K562 (cell line): ENCODE data around the gene ABR. TPM values are rescaled to one million over a fixed set of nuclear protein-coding genes. Genes with fewer than 3 reads are reported as not detected.

Experiments
- ATAC-seq: fragments of 200-7000 bp; cut with Tn5 transposase; 3 replicates; pipeline ENCODE4 v1.9.1; 2020; ENCODE audit warnings: moderate library complexity
- BruUV-seq: library from RNA; stranded (reverse); fragments of 400-500 nt; replicated peaks from 2 replicates; lab custom pipeline; 2021; lab: Mats Ljungman, UMichigan
- CTCF ChIA-PET: fragments of 300-600 bp; formaldehyde crosslinking; extraction: SDS; loops from one replicate; lab custom pipeline; 2021; ENCODE audit warnings: low intra/inter-chr PET ratio; lab: Yijun Ruan, JAX
- POLR2A ChIA-PET: fragments of 300-600, 350-650 bp; sonication (Branson Sonifier 250); formaldehyde crosslinking; extraction: SDS; loops from one replicate; lab custom pipeline; 2021; ENCODE audit warnings: antibody characterized with exemption, inconsistent platforms; lab: Yijun Ruan, JAX
- DNase-seq, 4 experiments: peaks; one replicate each; pipeline versions ENCODE4 v3.0.0 to v3.0.0-alpha.2; 2011 to 2018; ENCODE audit warnings: low spot score in 3 of 4, mixed read lengths in 3 of 4; ENCODE audit errors: extremely low read depth in 1 of 4
- FAIRE-seq: peaks from 2 replicates; lab custom pipeline; 2011; peaks lifted over from hg19 to GRCh38; lab: Jason Lieb, UNC
- H2AFZ ChIP-seq: 2 replicates; pipeline ENCODE4 v1.6.0; 2011; ENCODE audit warnings: low read depth, low read length, control low read depth, inconsistent platforms
- H3K27ac ChIP-seq: fragments of 200-600 bp; 3 replicates; pipeline ENCODE4 v1.8.0; 2011; ENCODE audit warnings: low read depth, mild to moderate bottlenecking, control low read depth, inconsistent platforms, low read length, moderate library complexity, mixed read lengths; ENCODE audit errors: extremely low read depth
- H3K27me3 ChIP-seq, 2 experiments: fragments of 300-600 bp in 1 of 2; 2 replicates in 1 of 2; 3 replicates in 1 of 2; pipeline versions ENCODE4 v1.6.0 to v1.8.0; 2011; ENCODE audit warnings: inconsistent platforms in 2 of 2, low read length in 2 of 2, mild to moderate bottlenecking in 1 of 2, mixed read lengths in 1 of 2, moderate library complexity in 1 of 2; ENCODE audit not compliant: control insufficient read depth in 2 of 2, insufficient read depth in 2 of 2
- H3K36me3 ChIP-seq: fragments of 300-600 bp; 3 replicates; pipeline ENCODE4 v1.8.0; 2011; ENCODE audit warnings: mild to moderate bottlenecking, low read length, inconsistent platforms; ENCODE audit not compliant: control insufficient read depth, insufficient read depth
- H3K4me1 ChIP-seq, 2 experiments: fragments of 200-600 bp in 1 of 2; replicated peaks in 1 of 2; 2 replicates in 1 of 2; 3 replicates in 1 of 2; pipeline versions ENCODE4 v1.5.1 to v1.8.0; 2011; ENCODE audit warnings: inconsistent platforms in 2 of 2, low read length in 2 of 2, mild to moderate bottlenecking in 1 of 2, mixed read lengths in 1 of 2, moderate library complexity in 1 of 2; ENCODE audit not compliant: control insufficient read depth in 2 of 2, insufficient read depth in 2 of 2
- H3K4me2 ChIP-seq: 2 replicates; pipeline ENCODE4 v1.6.1; 2011; ENCODE audit warnings: low read length, control low read depth, inconsistent platforms, mixed read lengths; ENCODE audit not compliant: insufficient read depth
- H3K4me3 ChIP-seq: fragments of 200-600 bp; sonication (generic), shearing (Covaris generic); 2 replicates; pipeline ENCODE4 v1.5.1; 2016; ENCODE audit warnings: control low read depth, inconsistent platforms
- H3K79me2 ChIP-seq: fragments of 200-600 bp; 3 replicates; pipeline ENCODE4 v1.8.0; 2011; ENCODE audit warnings: low read length, inconsistent platforms; ENCODE audit not compliant: control insufficient read depth, insufficient read depth
- H3K9ac ChIP-seq, 2 experiments: 2 replicates each; pipeline versions ENCODE4 v1.6.0 to v1.6.1; 2011; ENCODE audit warnings: low read depth in 2 of 2, low read length in 2 of 2, control low read depth in 1 of 2, inconsistent platforms in 1 of 2, mild to moderate bottlenecking in 1 of 2, mixed read lengths in 1 of 2; ENCODE audit not compliant: insufficient read depth in 1 of 2
- H3K9me1 ChIP-seq: one replicate; pipeline ENCODE4 v1.6.0; 2011; ENCODE audit warnings: inconsistent platforms, mild to moderate bottlenecking, low read length, moderate library complexity; ENCODE audit not compliant: control insufficient read depth, insufficient read depth
- H3K9me3 ChIP-seq: replicated peaks from 2 replicates; pipeline ENCODE4 v1.5.1; 2011; ENCODE audit warnings: low read depth, low read length, inconsistent platforms; ENCODE audit not compliant: control insufficient read depth, insufficient read depth
- H4K20me1 ChIP-seq: replicated peaks from 2 replicates; pipeline ENCODE4 v1.6.1; 2011; ENCODE audit warnings: low read length, inconsistent platforms, mixed read lengths; ENCODE audit not compliant: control insufficient read depth, insufficient read depth
- ARID4B ChIP-seq: sonication (generic); formaldehyde crosslinking; IDR thresholded peaks from 2 replicates; pipeline ENCODE4 v1.8.0; 2022; ENCODE audit warnings: mild to moderate bottlenecking, missing genetic modification reagents
- NFXL1 ChIP-seq: fragments of 450-650 bp; formaldehyde crosslinking; IDR thresholded peaks from 2 replicates; pipeline ENCODE4 v1.4.0; 2021; ENCODE audit warnings: mild to moderate bottlenecking
- USF2 ChIP-seq: sonication (generic); formaldehyde crosslinking; IDR thresholded peaks from 2 replicates; pipeline ENCODE4 v1.5.0; 2020; ENCODE audit warnings: missing genetic modification reagents
- ZNF224 ChIP-seq: sonication (generic); formaldehyde crosslinking; IDR thresholded peaks from 2 replicates; pipeline ENCODE4 v1.8.0; 2022; ENCODE audit warnings: mild to moderate bottlenecking, missing genetic modification reagents
- WGBS: fragments of 100-300 bp; shearing (Covaris generic); methylation state at CpG from one replicate; pipeline ENCODE4 v1.1.6; 2016; ENCODE audit warnings: low coverage, mixed read lengths; ENCODE audit not compliant: insufficient coverage; ENCODE audit errors: missing lambda C conversion rate; 5-methylcytosine and 5-hydroxymethylcytosine counted together
- in situ Hi-C: fragments of 300-500 bp; cut with MboI; formaldehyde crosslinking; loops from 4 replicates; pipeline ENCODE4 v1.15.0; 2018; ENCODE audit warnings: inconsistent platforms, mixed read lengths
- intact Hi-C: fragments of 100-400 bp; cut with micrococcal nuclease; formaldehyde crosslinking; loops from 2 replicates; pipeline ENCODE4 v1.14.2; 2022
- polyA plus RNA-seq, 8 experiments: library from polyadenylated mRNA; depleted of rRNA in 4 of 8; stranded (reverse) in 5 of 8; unstranded in 3 of 8; fragments of >200 nt; fragmentation: Nextera tagmentation in 2 of 8; fragmentation: Illumina TruSeq in 1 of 8; extraction: Ambion mirVana in 2 of 8; extraction: Trizol in 1 of 8; gene quantifications; 2 replicates each; pipeline versions ENCODE4 v1.2.1 to v1.2.3, GENCODE V29; 2011 to 2014; ENCODE audit warnings: inconsistent platforms in 1 of 8, missing spikeins in 1 of 8
- total RNA-seq, 7 experiments: library from RNA; depleted of rRNA in 6 of 7; stranded (reverse); fragments of >200 nt in 6 of 7; fragmentation: Illumina TruSeq in 2 of 7; extraction: Trizol in 2 of 7; gene quantifications; 2 replicates each; pipeline versions ENCODE4 v1.2.1 to v1.2.3, GENCODE V29; 2011 to 2021; ENCODE audit warnings: low replicate concordance in 1 of 7

ABR gene
- total and polyA plus RNA-seq, 9 of the 15 experiments (the other 6 are each of a cell fraction or from before 2014, with no cell fraction given): 0.07 to 1.6 (median 0.37) TPM; not detected in 1

GRCh38 chr17:981292-981658, 198.5 kb downstream of the ABR start:
- Histone ChIP-seq H3K79me2 (no peaks in the 10 kb centered on the region), H3K9me3 (no peaks in the 10 kb centered on the region), H3K27ac (no peak overlapping the region), H3K27me3 (peaks cover 7 to 9% of the 10 kb centered on the region in 2 experiments; a peak in 4 of 5 replicates)
- TF ChIP-seq ARID4B: no peak
- no peak for TF ChIP-seq NFXL1
- no peak for TF ChIP-seq ZNF224 (CRISPR knock-in tag)
- TF ChIP-seq USF2: no peak
- TF ChIP-seq, all 486 proteins: peak for 0
- WGBS: 11% methylated on average over 10 of the region's 10 CpGs
- in situ Hi-C loops: loop anchor here (10.0 kb wide), 1 partner anchor 556 kb away; no protein-coding TSS in a partner anchor
- DNase-seq: no peak
- H2AFZ ChIP-seq: peak overlapping the region; percentile 70; the same call in 1 of the 2 replicates
- H3K36me3 ChIP-seq: no peaks in the 10 kb centered on the region
- ChIA-PET POLR2A (interaction anchor here (0.6 kb wide), 1 partner anchor 199 kb away, joined by 3 read pairs; the partner anchor contains the start of gene GLOD4), CTCF (interaction anchor here (0.6 to 3.0 kb wide), 3 partner anchors 12 to 186 kb away, joined by 3 to 16 read pairs (median 3); no protein-coding TSS in a partner anchor)
- FAIRE-seq: no peak
- BruUV-seq: no TSS peak
- no peak for ATAC-seq
- no peaks in the 10 kb centered on the region for H4K20me1 ChIP-seq
- H3K9me1 ChIP-seq: no peaks in the 10 kb centered on the region
- peaks cover 0 to 25% of the 10 kb centered on the region in 2 experiments; a peak in 2 of 5 replicates for H3K4me1 ChIP-seq
- H3K9ac ChIP-seq: no peak overlapping the region
- H3K4me2 ChIP-seq: no peak overlapping the region
- H3K4me3 ChIP-seq: no peak overlapping the region
- intact Hi-C loops: loop anchor here (2.0 to 5.0 kb wide), 4 partner anchors 99 to 569 kb away; a partner anchor contains a TSS
